Fibroblast of villous mesenchyme (primary cell): ENCODE data around the gene DRICH1. TPM values are rescaled to one million over a fixed set of nuclear protein-coding genes. Genes with fewer than 3 reads are reported as not detected.

Source experiments
- DNase-seq: peaks from one replicate; pipeline ENCODE4 v3.0.0-alpha.2; 2010; ENCODE audit warnings: low read depth
- H3K4me3 ChIP-seq: 2 replicates; pipeline ENCODE4 v1.5.1; 2011; ENCODE audit warnings: low read depth, mild to moderate bottlenecking, low read length
- total RNA-seq: library from RNA; depleted of rRNA; stranded (reverse); fragments of >200 nt; gene quantifications from 2 replicates; pipeline ENCODE4 v1.2.3, GENCODE V29; 2012
- TF ChIP-seq, protein P1 (sequence below): IDR thresholded peaks from 2 replicates; pipeline ENCODE4 v1.5.1; 2012; ENCODE audit warnings: low read depth, mild to moderate bottlenecking, low read length; ENCODE audit not compliant: insufficient read depth

The DRICH1 gene
- total RNA-seq, 1 donor = under 0.01 TPM

DNA sequence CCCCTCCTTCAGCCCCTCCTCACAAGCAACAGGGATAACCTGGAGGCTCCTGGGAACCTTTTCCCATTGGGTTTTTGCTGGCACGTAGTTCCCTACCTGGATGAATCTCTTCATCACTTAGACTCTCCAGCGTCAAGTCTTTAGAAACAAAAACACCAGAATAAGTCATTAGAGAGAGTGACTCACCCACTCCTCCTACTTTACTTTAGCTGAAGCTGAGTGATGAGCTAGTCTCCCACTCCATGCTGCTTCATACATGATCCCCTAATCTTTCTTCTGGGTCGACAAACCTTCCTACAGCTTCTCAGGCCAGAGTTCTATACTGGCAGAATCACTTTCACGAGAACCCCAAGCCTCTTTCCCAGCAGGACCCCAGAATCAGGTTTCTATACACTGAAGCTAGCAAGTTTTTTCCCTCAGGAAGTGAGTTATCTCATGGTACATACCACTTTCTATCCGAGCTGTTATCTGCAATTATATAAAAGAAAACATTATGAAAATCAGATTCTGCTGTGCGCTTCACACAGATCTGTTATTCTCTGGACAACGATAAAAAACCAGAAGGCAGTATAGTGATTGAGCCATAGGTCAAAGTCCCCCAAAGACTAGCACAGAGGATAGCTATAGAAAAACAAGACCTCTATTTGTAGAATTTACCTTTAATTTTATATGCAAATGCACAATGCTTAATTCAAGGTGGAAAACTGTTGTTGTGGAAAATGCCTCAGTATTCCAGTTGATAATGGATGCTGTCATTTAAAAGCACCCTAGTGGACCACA is 18.7 kb downstream of the DRICH1 start:
- no peak for DNase-seq
- TF ChIP-seq, protein P1, sequence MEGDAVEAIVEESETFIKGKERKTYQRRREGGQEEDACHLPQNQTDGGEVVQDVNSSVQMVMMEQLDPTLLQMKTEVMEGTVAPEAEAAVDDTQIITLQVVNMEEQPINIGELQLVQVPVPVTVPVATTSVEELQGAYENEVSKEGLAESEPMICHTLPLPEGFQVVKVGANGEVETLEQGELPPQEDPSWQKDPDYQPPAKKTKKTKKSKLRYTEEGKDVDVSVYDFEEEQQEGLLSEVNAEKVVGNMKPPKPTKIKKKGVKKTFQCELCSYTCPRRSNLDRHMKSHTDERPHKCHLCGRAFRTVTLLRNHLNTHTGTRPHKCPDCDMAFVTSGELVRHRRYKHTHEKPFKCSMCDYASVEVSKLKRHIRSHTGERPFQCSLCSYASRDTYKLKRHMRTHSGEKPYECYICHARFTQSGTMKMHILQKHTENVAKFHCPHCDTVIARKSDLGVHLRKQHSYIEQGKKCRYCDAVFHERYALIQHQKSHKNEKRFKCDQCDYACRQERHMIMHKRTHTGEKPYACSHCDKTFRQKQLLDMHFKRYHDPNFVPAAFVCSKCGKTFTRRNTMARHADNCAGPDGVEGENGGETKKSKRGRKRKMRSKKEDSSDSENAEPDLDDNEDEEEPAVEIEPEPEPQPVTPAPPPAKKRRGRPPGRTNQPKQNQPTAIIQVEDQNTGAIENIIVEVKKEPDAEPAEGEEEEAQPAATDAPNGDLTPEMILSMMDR = no peak
- no peak overlapping the region for H3K4me3 ChIP-seq

DNA sequence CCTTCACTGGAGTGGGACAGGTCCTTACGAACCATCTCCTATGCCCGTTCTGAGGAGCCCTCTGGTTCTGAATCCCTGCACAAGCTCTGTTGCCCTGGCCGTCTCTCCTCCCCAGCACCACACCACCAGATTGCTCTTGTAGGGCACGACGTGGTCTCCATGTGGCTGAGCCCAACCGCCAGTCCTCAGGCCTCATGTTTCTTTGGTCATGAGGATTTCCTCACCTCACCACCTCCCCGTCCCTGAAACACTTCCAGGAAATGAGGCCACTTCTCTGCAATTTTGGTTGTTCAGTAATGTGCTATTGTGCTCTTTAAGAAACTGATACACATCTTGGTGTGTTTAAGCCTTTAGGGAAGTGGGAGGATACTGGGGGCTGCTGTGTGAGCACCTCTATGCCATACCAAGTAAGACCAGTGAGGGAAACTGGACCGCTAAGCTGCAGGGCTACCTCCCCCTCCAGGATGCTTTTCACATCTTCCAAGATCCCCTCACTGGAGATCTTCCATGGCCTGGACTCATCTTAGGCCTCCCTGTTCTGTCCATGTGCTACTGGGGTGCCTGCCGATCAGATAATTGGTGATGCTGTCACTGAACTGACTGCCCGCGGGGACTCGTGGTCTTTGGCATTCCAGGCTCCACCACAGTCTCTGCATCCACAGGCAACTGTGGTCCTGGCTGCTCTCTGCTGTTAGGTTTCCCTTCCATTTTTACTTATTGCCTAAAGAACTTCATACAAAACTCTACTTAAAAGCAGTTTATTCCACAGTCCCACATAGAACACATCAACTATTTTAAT is 21.9 kb downstream of the DRICH1 start:
- no peak overlapping the region for H3K4me3 ChIP-seq
- DNase-seq = no peak
- TF ChIP-seq, protein P1 = no peak

DNA sequence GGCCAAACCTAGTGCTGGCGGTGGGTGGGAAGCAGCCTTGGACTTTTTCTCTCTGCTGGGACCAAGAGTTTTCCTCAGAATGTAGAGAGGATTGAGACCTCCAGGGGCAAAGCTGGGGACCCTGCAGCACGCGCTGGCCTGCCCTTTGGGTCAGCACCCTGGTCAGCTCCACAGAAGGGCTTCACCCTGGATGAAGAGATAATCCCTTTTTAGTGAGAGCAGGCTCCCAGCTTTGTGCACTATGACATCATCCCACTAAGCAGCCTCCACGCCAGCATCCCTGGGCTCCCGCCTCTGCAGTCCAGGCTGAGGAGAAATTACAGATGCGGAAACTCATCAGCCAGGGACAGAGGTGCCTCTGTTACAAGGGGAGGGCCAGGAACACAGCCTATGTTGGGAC is 23.5 kb downstream of the DRICH1 start:
- no peak overlapping the region for H3K4me3 ChIP-seq
- peak; percentile 27 for DNase-seq
- TF ChIP-seq, protein P1 = no peak

DNA sequence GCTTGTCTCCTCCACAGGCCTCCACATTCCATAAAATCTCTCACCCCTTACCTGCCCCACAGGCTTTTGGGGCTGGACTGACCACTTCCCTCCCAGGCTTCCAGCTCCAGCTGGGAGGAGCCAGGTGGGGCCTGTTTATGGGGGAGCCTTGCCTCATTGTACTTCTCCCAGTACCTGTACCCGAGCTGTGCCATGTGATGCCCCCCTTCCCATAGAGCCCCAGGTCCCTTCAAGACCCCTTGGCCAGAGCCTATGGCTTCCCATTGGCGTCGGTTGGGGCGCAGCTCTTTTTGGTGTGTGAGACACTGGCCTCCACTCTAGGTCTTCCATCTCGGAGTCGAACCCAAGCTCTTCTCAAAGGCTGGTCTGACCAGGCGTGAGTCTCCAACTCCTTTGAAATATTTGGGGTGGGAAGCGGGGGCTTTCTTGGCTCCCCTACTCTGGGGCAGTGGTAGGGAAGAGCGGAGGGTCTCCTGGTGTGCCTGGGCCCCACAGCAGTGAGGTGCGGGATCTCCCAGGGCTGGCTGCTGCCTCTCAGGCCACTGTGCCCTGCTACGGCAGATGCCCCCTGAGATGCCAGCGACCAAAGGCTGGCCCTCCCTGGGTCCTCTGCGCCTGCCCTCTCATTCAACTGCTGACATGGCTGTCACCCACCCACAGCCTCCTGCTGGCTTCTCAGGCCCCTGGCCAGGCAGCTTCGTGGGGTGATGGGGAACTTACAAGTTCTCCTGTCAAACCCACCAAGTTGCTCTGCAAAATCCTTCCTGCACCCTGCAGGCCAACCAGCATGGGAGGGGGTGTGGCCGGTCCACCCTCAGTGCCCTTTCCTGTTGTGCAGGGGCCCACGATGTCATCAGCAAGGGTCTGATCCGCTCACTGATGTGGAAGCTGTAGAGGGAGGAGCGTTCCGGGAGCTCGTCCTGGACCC is 25.7 kb downstream of the DRICH1 start:
- no peak for DNase-seq
- TF ChIP-seq, protein P1 = no peak
- no peak overlapping the region for H3K4me3 ChIP-seq

DNA sequence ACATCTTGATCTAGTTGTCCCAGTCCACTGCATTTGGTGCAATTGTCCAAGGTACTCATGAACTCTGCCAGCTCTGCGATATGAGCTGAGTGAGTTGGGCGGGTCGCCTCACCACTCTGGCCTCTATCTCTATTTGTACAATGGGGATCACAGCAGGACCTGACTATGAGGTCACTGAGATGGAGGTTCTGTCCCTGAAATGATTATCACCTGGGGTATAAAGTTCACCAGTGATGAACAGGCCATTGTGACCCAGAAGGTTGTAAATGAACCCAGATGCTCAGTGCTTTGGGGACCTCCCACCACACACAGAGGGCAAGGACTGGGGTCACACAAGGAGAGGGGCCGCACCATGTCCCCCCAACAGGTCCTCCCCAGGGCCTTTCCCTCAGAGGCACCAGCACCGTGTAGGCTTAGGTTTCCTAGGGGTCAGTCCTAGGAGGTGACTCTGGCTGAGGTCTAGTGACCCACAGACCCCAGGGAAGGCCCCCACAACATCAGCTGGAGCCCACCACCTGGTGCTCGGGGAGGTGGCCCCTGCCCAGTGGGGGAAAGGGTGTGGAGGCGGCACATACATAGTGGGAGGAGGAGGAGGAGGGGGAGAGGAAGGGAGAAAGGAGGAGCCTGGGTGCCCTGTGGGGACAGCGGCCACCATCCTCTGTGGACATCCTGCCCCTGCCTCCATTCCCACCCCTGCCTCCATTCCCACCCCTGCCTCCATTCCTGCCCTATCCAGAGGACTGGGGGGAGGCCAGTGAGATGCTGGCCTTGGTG is 27.0 kb downstream of the DRICH1 start:
- TF ChIP-seq, protein P1 = no peak
- DNase-seq = no peak

DNA sequence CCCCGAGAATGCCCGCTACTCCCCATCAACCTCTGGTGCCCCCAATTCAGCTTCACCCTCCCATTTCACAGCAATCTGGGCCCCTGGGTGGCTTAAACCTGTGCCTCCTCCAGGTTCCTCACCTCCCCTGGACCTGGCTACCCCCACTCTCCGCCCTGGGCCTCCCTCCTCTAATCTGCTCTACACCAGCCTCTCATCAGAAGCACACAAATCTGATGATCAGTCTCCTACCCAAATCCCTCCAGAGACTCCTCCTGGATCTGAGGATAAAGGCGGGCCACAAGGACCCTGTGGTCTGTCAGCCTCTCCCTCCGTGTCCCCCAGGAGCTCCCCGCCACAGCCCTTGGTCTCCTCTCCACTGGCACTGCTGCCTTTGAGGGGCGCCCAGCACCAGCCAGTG is 28.9 kb downstream of the DRICH1 start:
- no peak for DNase-seq
- H3K4me3 ChIP-seq = no peak overlapping the region
- TF ChIP-seq, protein P1 = no peak

More for the DNA sequence above, 27.0 kb downstream of the DRICH1 start:
- no peak overlapping the region for H3K4me3 ChIP-seq
